SK-N-SH treated with all-trans-retinoic acid at 6 μM for 48 hours (cell line): Measurements from ENCODE around the gene PLXNA4.

Experiments
- ATAC-seq: fragments of 200-7000 bp; cut with Tn5 transposase; 3 replicates; pipeline ENCODE4 v1.9.1; 2020; ENCODE audit warnings: mild to moderate bottlenecking, moderate library complexity
- ARNTL ChIP-seq: fragments of 450-650 bp; formaldehyde crosslinking; IDR thresholded peaks from 2 replicates; pipeline ENCODE4 v1.5.0; 2020; ENCODE audit warnings: low read depth, mild to moderate bottlenecking, moderate library complexity, borderline replicate concordance
- BACH2 ChIP-seq: fragments of 250-450 bp; sonication (Bioruptor Pico); IDR thresholded peaks from 2 replicates; pipeline ENCODE4 v1.9.0; 2021; ENCODE audit warnings: mild to moderate bottlenecking, borderline replicate concordance
- CSRNP3 ChIP-seq: fragments of 250-450 bp; sonication (Bioruptor Pico); IDR thresholded peaks from 2 replicates; pipeline ENCODE4 v1.5.1; 2021; ENCODE audit warnings: mild to moderate bottlenecking, moderate library complexity
- ESRRG ChIP-seq: fragments of 250-450 bp; sonication (Bioruptor Pico); IDR thresholded peaks from 2 replicates; pipeline ENCODE4 v1.6.1; 2021; ENCODE audit warnings: mild to moderate bottlenecking
- ISL1 ChIP-seq: fragments of 250-450 bp; sonication (Bioruptor Pico); IDR thresholded peaks from 2 replicates; pipeline ENCODE4 v2.1.2; 2022; ENCODE audit warnings: mild to moderate bottlenecking, moderate library complexity
- PATZ1 ChIP-seq: fragments of 250-450 bp; sonication (Bioruptor Pico); IDR thresholded peaks from 2 replicates; pipeline ENCODE4 v1.8.0; 2020; ENCODE audit warnings: mild to moderate bottlenecking, moderate library complexity, borderline replicate concordance
- PPARA ChIP-seq: fragments of 250-450 bp; sonication (Bioruptor Pico); IDR thresholded peaks from 2 replicates; pipeline ENCODE4 v1.5.0; 2020; ENCODE audit warnings: mild to moderate bottlenecking, borderline replicate concordance
- RARB ChIP-seq: fragments of 250-450 bp; sonication (Bioruptor Pico); IDR thresholded peaks from 2 replicates; pipeline ENCODE4 v1.8.0; 2021; ENCODE audit warnings: mild to moderate bottlenecking, moderate library complexity
- SNAI2 ChIP-seq: fragments of 250-450 bp; sonication (Bioruptor Pico); IDR thresholded peaks from 2 replicates; pipeline ENCODE4 v1.5.0; 2020; ENCODE audit warnings: mild to moderate bottlenecking, moderate library complexity
- TCF4 ChIP-seq: fragments of 250-450 bp; sonication (Bioruptor Pico); IDR thresholded peaks from 2 replicates; pipeline ENCODE4 v1.8.0; 2021; ENCODE audit warnings: mild to moderate bottlenecking, moderate library complexity, borderline replicate concordance
- TOX ChIP-seq: fragments of 250-450 bp; sonication (Bioruptor Pico); IDR thresholded peaks from 2 replicates; pipeline ENCODE4 v1.8.0; 2021; ENCODE audit warnings: mild to moderate bottlenecking, moderate library complexity, borderline replicate concordance
- TSHZ2 ChIP-seq: fragments of 250-450 bp; sonication (Bioruptor Pico); IDR thresholded peaks from 2 replicates; pipeline ENCODE4 v1.5.0; 2020; ENCODE audit warnings: mild to moderate bottlenecking, moderate library complexity
- ZC3H10 ChIP-seq: fragments of 250-450 bp; sonication (Bioruptor Pico); IDR thresholded peaks from 2 replicates; pipeline ENCODE4 v1.5.1; 2021; ENCODE audit warnings: mild to moderate bottlenecking, moderate library complexity
- ZFP3 ChIP-seq: fragments of 250-450 bp; sonication (Bioruptor Pico); IDR thresholded peaks from 2 replicates; pipeline ENCODE4 v1.5.0; 2020; ENCODE audit warnings: mild to moderate bottlenecking, moderate library complexity
- ZFP30 ChIP-seq: fragments of 450-650 bp; formaldehyde crosslinking; IDR thresholded peaks from 2 replicates; pipeline ENCODE4 v1.5.0; 2022; ENCODE audit warnings: mild to moderate bottlenecking, moderate library complexity
- ZNF70 ChIP-seq: fragments of 450-650 bp; formaldehyde crosslinking; IDR thresholded peaks from 2 replicates; pipeline ENCODE4 v1.5.0; 2020; ENCODE audit warnings: mild to moderate bottlenecking, moderate library complexity
- ZNF8 ChIP-seq: fragments of 450-650 bp; formaldehyde crosslinking; IDR thresholded peaks from 2 replicates; pipeline ENCODE4 v1.5.0; 2020; ENCODE audit warnings: mild to moderate bottlenecking, moderate library complexity
- TF ChIP-seq, protein P1 (sequence below): fragments of 250-450 bp; sonication (Bioruptor Pico); IDR thresholded peaks from 2 replicates; pipeline ENCODE4 v1.5.1; 2020; ENCODE audit warnings: low read depth, mild to moderate bottlenecking, moderate library complexity
- TF ChIP-seq, protein P2 (sequence below): fragments of 250-450 bp; sonication (Bioruptor Pico); IDR thresholded peaks from 2 replicates; pipeline ENCODE4 v1.8.0; 2021; ENCODE audit warnings: low read depth, mild to moderate bottlenecking, moderate library complexity, borderline replicate concordance

Gene PLXNA4

GRCh38 chr7:132618271-132618955 lies 42.1 kb upstream of the PLXNA4 start:
- peak; percentile 86; the same call in 1 of the 2 replicates for TF ChIP-seq PATZ1
- TF ChIP-seq, protein P1, sequence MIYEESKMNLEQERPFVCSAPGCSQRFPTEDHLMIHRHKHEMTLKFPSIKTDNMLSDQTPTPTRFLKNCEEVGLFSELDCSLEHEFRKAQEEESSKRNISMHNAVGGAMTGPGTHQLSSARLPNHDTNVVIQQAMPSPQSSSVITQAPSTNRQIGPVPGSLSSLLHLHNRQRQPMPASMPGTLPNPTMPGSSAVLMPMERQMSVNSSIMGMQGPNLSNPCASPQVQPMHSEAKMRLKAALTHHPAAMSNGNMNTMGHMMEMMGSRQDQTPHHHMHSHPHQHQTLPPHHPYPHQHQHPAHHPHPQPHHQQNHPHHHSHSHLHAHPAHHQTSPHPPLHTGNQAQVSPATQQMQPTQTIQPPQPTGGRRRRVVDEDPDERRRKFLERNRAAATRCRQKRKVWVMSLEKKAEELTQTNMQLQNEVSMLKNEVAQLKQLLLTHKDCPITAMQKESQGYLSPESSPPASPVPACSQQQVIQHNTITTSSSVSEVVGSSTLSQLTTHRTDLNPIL (CRISPR knock-in tag) = peak; percentile 81
- no peak for TF ChIP-seq ZNF8
- TF ChIP-seq CSRNP3 (CRISPR knock-in tag) = peak; percentile 85
- peak; percentile 72; the same call in 1 of the 2 replicates for TF ChIP-seq TCF4 (CRISPR knock-in tag)
- no peak for TF ChIP-seq ZC3H10
- TF ChIP-seq ISL1 (CRISPR knock-in tag) = peak; percentile 92
- TF ChIP-seq, all 23 proteins: peak for 5
- peak; percentile 61 for ATAC-seq

GRCh38 chr7:132614428-132615318 lies 38.4 kb upstream of the PLXNA4 start:
- TF ChIP-seq CSRNP3 (CRISPR knock-in tag) = no peak
- no peak for TF ChIP-seq PATZ1
- no peak for TF ChIP-seq ARNTL (CRISPR knock-in tag)
- TF ChIP-seq ZC3H10 = no peak
- TF ChIP-seq BACH2 = no peak
- TF ChIP-seq ZFP30 (CRISPR knock-in tag) = no peak
- no peak for TF ChIP-seq RARB (CRISPR knock-in tag)
- TF ChIP-seq, protein P2, sequence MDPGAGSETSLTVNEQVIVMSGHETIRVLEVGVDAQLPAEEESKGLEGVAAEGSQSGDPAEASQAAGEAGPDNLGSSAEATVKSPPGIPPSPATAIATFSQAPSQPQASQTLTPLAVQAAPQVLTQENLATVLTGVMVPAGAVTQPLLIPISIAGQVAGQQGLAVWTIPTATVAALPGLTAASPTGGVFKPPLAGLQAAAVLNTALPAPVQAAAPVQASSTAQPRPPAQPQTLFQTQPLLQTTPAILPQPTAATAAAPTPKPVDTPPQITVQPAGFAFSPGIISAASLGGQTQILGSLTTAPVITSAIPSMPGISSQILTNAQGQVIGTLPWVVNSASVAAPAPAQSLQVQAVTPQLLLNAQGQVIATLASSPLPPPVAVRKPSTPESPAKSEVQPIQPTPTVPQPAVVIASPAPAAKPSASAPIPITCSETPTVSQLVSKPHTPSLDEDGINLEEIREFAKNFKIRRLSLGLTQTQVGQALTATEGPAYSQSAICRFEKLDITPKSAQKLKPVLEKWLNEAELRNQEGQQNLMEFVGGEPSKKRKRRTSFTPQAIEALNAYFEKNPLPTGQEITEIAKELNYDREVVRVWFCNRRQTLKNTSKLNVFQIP (CRISPR knock-in tag) = no peak
- TF ChIP-seq TOX (CRISPR knock-in tag) = no peak
- TF ChIP-seq ZNF70 (CRISPR knock-in tag) = no peak
- no peak for TF ChIP-seq TCF4 (CRISPR knock-in tag)
- no peak for TF ChIP-seq ZNF8
- no peak for TF ChIP-seq SNAI2 (CRISPR knock-in tag)
- TF ChIP-seq, protein P1 (CRISPR knock-in tag) = no peak
- TF ChIP-seq PPARA = no peak
- no peak for TF ChIP-seq ZFP3 (CRISPR knock-in tag)
- no peak for TF ChIP-seq TSHZ2 (CRISPR knock-in tag)
- no peak for TF ChIP-seq ESRRG
- TF ChIP-seq, all 23 proteins: peak for 0
- no peak for ATAC-seq
